Stimulated activated CD4-positive, alpha-beta T cell treated with anti-CD3 and anti-CD28 coated beads, TNF-alpha, amount 100 ng/mL, for 1 hour (primary cell): Measurements from ENCODE around the gene GK2.

Source experiments
- DNase-seq, 3 donors: peaks; one replicate each; pipeline ENCODE4 v3.0.0-alpha.2; 2020; ENCODE audit warnings: low read depth in 3 of 3, low spot score in 1 of 3

The GK2 gene

GRCh38 chr4:79408063-79408462 is at the start of gene GK2:
TSS of gene GK2 (minus strand) at chr4:79408228. CDS start at chr4:79408200, 28 bp downstream.
- no peak for DNase-seq

- DNase-seq: no peak
Observed at GRCh38 chr4:79455216-79455615, 47.2 kb upstream of the GK2 start.

GRCh38 chr4:79454656-79455055 is 46.6 kb upstream of the GK2 start:
- DNase-seq: no peak

GRCh38 chr4:79450053-79450452 is 42.0 kb upstream of the GK2 start:
- no peak for DNase-seq

- DNase-seq: no peak
Observed at GRCh38 chr4:79446145-79446544, 38.1 kb upstream of the GK2 start.

GRCh38 chr4:79445371-79445781 is 37.3 kb upstream of the GK2 start:
- no peak for DNase-seq

GRCh38 chr4:79442422-79442821 is 34.4 kb upstream of the GK2 start:
- DNase-seq: no peak

GRCh38 chr4:79439489-79439888 is 31.5 kb upstream of the GK2 start:
- DNase-seq: no peak

- no peak for DNase-seq
Observed at GRCh38 chr4:79431839-79432238, 23.8 kb upstream of the GK2 start.

GRCh38 chr4:79429113-79429903 is 21.3 kb upstream of the GK2 start:
- no peak for DNase-seq

GRCh38 chr4:79426989-79427388 is 19.0 kb upstream of the GK2 start:
- DNase-seq: no peak

GRCh38 chr4:79425586-79425985 is 17.6 kb upstream of the GK2 start:
- DNase-seq: no peak

GRCh38 chr4:79421483-79421882 is 13.5 kb upstream of the GK2 start:
- DNase-seq: no peak

GRCh38 chr4:79413886-79414285 is 5.9 kb upstream of the GK2 start:
- no peak for DNase-seq

- DNase-seq: no peak
Observed at GRCh38 chr4:79413032-79413885, 5.2 kb upstream of the GK2 start.

- no peak for DNase-seq
Observed at GRCh38 chr4:79404666-79405065, 3.4 kb downstream of the GK2 start.

- DNase-seq: no peak
Observed at GRCh38 chr4:79403356-79403755, 4.7 kb downstream of the GK2 start.

- DNase-seq: no peak
Observed at GRCh38 chr4:79402332-79402851, 5.6 kb downstream of the GK2 start.

- DNase-seq: no peak
Observed at GRCh38 chr4:79399076-79399475, 9.0 kb downstream of the GK2 start.

- no peak for DNase-seq
Observed at GRCh38 chr4:79397951-79398350, 10.1 kb downstream of the GK2 start.

GRCh38 chr4:79396794-79397193 is 11.2 kb downstream of the GK2 start:
- DNase-seq: no peak

- DNase-seq: no peak
Observed at GRCh38 chr4:79395841-79396240, 12.2 kb downstream of the GK2 start.
